ENCODE measurements around the gene PADI1. TPM values are rescaled to one million over a fixed set of nuclear protein-coding genes. Genes with fewer than 3 reads are reported as not detected.

The PADI1 gene
- total RNA-seq, 1 donor from 2014 or later = 0.85 TPM

- DNase-seq = no peak
Measured at GRCh38 chr1:17198476-17199258, 6.3 kb upstream of the PADI1 start.

DNA sequence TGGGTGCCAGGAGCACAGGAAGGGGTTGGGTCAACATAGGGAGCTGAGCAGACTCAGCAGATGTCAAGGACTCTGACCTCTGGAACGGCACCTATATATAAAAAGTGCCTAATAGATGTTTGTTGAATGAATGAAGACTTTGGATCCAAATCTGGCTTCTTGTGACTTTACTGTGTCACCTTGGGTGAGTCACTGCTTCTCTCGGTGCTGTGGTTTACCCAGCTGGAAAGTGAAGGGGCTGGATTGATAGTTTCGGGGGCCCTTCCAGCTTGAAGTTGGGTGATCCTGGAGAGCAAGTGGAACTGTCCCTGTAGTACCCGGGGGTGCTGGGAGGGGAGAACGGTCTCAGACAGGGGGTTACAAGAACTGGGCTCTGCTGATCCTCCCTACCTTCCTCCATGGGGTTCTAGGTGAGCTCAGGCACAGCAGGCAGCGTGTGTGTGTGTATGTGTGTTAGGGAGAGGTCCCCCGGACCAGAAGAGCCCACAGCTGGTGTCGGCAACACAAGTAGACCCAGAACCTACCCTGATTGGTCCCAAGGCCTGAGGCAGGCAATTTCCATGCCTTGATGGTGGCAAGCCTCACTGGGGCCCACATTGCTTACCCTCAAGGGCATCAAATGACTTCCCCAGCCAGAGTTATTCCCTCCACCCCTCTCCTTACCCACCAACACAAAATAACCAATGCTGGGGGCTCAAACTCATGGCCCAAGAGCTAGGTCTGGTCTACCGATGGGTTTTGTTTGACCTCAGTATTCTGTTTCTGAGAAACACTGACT is 5.5 kb upstream of the PADI1 start:
- DNase-seq = no peak

- no peak for DNase-seq
Measured at GRCh38 chr1:17200246-17200645, 4.7 kb upstream of the PADI1 start.

GRCh38 chr1:17200756-17201155 is 4.2 kb upstream of the PADI1 start:
- DNase-seq = no peak

- DNase-seq = no peak
Measured at GRCh38 chr1:17201201-17202021, 3.5 kb upstream of the PADI1 start.

GRCh38 chr1:17205652-17206051 is 724 bp downstream of the PADI1 start:
- DNase-seq = no peak

- no peak for DNase-seq
Measured at GRCh38 chr1:17206196-17206595, 1.3 kb downstream of the PADI1 start.

DNA sequence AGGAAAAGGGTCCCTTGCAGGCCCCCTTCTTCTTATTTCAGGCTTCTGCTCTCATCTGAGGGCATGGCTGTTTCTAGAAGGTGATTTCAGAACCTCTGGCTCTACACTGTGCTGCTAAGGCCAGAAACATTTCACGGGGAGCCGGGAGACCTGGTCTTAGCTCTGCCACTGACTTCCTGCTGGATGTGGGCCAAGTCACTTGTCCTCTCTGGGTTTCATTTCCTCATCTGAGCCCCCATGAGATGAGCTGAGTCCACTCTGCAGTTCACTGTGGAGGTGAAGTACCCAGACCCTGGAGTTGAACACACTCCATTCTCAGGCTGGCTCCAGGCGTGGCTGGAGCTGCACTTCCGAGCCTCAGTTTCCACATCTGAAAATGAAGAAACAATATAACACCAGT is 2.1 kb downstream of the PADI1 start:
- peak; percentile 13 for DNase-seq

- no peak for DNase-seq
Measured at GRCh38 chr1:17207540-17207939, 2.6 kb downstream of the PADI1 start.

DNA sequence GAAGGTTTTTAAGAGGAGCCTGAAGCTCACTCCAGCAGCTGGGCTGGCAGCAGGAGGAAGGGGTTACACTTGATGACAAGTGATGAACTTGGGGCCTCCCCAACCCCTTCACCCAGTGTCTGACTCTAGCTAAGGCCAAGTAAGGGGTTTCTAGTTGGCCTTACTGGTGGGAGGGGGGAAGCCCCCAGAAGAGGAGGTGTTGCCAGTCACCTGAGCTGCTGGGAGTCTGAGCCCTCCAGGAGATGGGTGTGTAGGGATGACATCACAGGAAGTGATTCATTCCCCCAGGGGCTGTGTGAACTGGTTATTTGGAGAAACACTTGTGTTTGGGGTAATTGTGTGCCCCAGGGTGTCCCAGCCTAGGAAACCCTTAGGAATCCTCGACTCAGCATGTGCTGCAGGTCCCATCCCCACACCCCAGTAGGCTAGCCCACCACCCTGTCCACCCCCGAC is 3.1 kb downstream of the PADI1 start:
- peak; percentile 48 for DNase-seq

GRCh38 chr1:17208546-17208945 is 3.6 kb downstream of the PADI1 start:
- DNase-seq = no peak

- DNase-seq = no peak
Measured at GRCh38 chr1:17209430-17209829, 4.5 kb downstream of the PADI1 start.

GRCh38 chr1:17210176-17210575 is 5.2 kb downstream of the PADI1 start:
- no peak for DNase-seq

GRCh38 chr1:17211377-17211776 is 6.4 kb downstream of the PADI1 start:
- DNase-seq = no peak

DNA sequence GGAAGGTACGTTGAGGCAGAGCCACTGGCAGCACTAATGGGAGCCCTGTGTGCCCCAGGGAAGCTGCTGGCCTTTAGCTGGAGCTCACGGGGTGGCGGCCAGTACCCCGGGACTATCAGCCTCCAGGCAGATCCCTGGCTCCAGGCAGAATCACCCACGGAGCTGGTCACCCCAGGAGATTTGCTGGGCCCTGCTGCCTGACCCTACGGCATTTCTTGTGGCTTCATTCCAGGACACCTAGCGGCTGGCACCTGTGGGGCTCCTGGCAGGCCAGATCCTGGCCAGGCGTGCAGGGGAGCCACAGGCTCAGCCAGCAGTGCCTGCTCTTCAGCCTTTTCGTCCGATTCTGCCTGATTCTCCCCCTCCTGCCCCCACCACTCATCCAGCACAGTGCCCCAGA is 7.1 kb downstream of the PADI1 start:
- DNase-seq = no peak

DNA sequence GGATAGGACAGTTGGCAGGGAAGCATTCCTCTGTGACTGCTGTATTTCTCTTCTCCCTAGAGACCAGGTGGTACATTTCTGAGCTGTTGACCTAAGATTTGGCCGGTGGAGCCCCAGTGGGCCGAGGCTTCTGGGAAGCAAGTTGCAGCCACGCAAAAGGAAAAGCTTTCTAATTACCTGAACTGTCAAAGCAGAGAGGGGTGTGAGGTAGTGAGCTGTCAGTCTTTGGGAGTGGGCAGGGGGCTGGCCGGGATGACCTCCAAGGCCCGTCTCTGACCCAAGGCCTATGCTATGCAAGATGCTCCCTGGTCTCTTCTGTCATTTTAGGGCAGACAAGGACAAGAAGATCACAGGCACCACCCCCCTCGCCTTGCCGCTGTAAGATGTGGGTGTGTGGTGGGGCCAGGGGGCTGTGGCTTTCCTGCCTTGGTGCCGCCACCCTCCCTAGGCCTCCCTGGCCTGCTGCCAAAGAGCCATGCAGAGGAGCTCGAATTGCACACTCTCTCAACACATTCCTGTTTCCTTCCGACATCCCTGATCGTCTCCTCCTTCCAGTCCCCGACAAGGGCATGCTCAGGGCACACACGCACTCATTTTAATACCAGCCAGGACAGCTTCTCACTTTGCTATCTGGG is 7.7 kb downstream of the PADI1 start:
- peak; percentile 43 for DNase-seq

DNA sequence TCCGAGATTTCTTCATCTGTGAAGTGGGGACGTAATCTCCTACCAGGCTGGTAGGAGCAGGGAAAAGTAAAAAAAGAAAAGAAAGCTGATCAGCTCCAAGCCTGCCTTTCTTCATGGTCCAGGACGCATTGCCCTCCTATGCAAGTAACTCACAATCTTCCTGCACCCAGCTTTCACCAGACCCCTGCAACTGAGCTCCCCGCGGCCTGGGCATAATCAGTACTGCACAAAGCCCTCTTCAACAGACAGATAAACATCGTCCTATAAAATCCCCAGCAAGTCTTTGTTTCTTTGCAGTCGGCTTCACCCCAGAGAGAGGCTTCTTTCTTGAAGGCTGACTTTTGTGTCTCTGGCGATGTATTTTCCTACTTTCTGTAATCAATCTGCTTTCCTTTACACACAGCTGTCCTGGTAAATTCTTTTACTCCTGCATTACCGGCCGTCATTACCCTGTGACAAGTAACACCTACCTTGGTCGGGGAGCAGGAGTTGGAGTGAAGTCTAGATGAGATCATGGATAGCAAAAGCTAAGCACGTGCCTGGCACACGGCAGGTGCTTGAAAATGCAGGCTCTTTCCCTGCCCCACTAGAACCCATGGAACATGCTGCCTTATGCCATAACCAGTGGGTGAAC is 8.3 kb downstream of the PADI1 start:
- DNase-seq = no peak

- DNase-seq = no peak
Measured at GRCh38 chr1:17213782-17214148, 8.8 kb downstream of the PADI1 start.

GRCh38 chr1:17214876-17215544 is 10.1 kb downstream of the PADI1 start:
- no peak for DNase-seq

DNA sequence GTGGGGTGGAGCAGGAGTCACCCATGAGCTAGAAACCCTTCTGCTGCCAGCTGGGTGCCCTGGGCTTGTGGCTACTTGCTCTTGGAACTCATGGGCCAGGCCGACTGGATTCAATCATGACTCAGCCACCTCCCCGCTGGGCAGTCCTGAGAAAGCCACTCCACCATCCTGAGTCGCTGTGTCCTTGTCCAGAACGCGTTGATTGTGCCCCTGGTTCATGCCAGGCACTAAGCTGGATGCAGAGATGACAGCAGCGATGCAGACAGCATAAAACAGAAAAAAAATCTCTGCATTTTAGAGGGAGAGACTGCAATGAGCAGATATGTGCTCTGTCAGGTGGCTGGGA is 10.6 kb downstream of the PADI1 start:
- no peak for DNase-seq

DNA sequence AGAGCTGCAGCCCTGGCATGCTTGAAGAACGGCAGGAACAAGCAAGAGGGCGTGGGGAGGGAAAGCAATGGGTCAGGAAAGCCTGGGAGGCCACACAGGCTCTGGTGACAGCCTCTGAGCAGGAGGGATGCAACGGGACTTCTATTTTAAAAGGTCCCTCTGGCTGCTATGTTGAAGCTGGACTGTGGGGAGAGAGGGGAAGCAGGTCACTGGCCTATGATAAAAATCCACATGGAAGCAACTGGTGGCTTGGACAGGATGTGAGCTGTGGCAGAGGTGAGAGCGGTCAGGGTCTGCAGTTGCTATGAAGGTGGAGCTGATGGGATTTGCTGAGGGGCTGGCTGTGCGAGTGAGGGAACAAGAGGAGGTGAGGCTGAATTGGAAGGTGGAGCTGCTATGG is 11.2 kb downstream of the PADI1 start:
- no peak for DNase-seq

DNA sequence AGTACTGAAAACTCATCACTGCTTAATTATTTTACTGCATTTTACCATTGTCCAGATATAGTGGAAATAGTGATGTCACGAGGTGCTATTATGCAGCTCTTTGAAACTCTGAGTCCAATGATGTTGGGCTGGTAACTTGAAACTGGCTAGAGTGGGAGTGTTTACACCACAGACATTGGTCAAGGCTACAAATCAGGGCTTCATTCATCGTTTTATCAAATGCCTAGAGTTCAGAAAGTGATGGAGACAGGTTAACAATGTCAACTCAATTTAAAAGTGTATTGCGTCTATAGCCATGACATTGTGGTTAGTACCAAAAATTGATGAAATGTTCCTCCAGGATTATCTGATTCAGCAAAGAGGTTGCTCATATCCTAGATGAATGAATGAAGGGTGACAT is 12.7 kb downstream of the PADI1 start:
- no peak for DNase-seq

Measured in dermis blood vessel endothelial cell (primary cell).